Measurements from ENCODE around the gene GAB2. TPM values are rescaled to one million over a fixed set of nuclear protein-coding genes. Genes with fewer than 3 reads are reported as not detected.

The GAB2 gene
- total RNA-seq, 1 experiment from 2014 or later: 10.0 TPM

GRCh38 chr11:78255919-78256318 lies 161.7 kb downstream of the GAB2 start:
- in situ Hi-C loops (cut with HindIII; ENCODE audit: low pct_unique_long_range_greater_than_20kb, low sequenced_read_pairs): no loop called here
- DNase-seq (ENCODE audit: low read depth, low spot score): no peak
- no peak overlapping the region for H3K27ac ChIP-seq (ENCODE audit: low read length)
- no peak for TF ChIP-seq POLR2AphosphoS5 (IDR thresholded peaks at IDR 0.05; ENCODE audit: low read depth, low read length)
- no peak for TF ChIP-seq TCF7L2 (IDR thresholded peaks at IDR 0.05; ENCODE audit: low read depth, low read length)
- TF ChIP-seq REST (IDR thresholded peaks at IDR 0.05; ENCODE audit: insufficient read depth in 1 of 2, low read depth in 2 of 2, low read length in 1 of 2): no peak
- no peak for TF ChIP-seq CTCF (IDR thresholded peaks at IDR 0.05)
- intact Hi-C loops (cut with micrococcal nuclease; ENCODE audit: unreplicated experiment): no loop called here
- ChIA-PET POLR2A (no interaction called here), CTCF (no interaction called here)
- H3K9me3 ChIP-seq (ENCODE audit: control insufficient read depth, insufficient read depth, low read depth, low read length): no peaks in the 10 kb centered on the region
- BruUV-seq (replicated peaks): no TSS peak
- no peaks in the 10 kb centered on the region for H3K27me3 ChIP-seq (ENCODE audit: control insufficient read depth, insufficient read depth, low read length)
- no peaks in the 10 kb centered on the region for H3K36me3 ChIP-seq (ENCODE audit: control insufficient read depth, insufficient read depth, low read length)
- H3K4me3 ChIP-seq (ENCODE audit: low read depth in 2 of 2, low read length in 2 of 2): no peak overlapping the region
- no peak for ATAC-seq
- no peaks in the 10 kb centered on the region for H3K4me1 ChIP-seq (ENCODE audit: control insufficient read depth, insufficient read depth, low read length)

- ATAC-seq (no peak), DNase-seq (ENCODE audit: low read depth, low spot score) (no peak)
- ChIA-PET CTCF (no interaction called here), POLR2A (no interaction called here)
- Histone ChIP-seq H3K4me1 (ENCODE audit: control insufficient read depth, insufficient read depth, low read length) (no peaks in the 10 kb centered on the region), H3K27me3 (ENCODE audit: control insufficient read depth, insufficient read depth, low read length) (no peaks in the 10 kb centered on the region), H3K27ac (ENCODE audit: low read length) (no peak overlapping the region), H3K9me3 (ENCODE audit: control insufficient read depth, insufficient read depth, low read depth, low read length) (no peaks in the 10 kb centered on the region), H3K36me3 (ENCODE audit: control insufficient read depth, insufficient read depth, low read length) (no peaks in the 10 kb centered on the region), H3K4me3 (ENCODE audit: low read depth in 2 of 2, low read length in 2 of 2) (no peak overlapping the region)
- intact Hi-C loops (cut with micrococcal nuclease; ENCODE audit: unreplicated experiment): no loop called here
- no peak for TF ChIP-seq SIN3A (IDR thresholded peaks at IDR 0.05; ENCODE audit: borderline replicate concordance, insufficient read depth, low read depth, low read length)
- no peak for TF ChIP-seq TCF7L2 (IDR thresholded peaks at IDR 0.05; ENCODE audit: low read depth, low read length)
- TF ChIP-seq CTCF (IDR thresholded peaks at IDR 0.05): no peak
- no peak for TF ChIP-seq REST (IDR thresholded peaks at IDR 0.05; ENCODE audit: insufficient read depth in 1 of 2, low read depth in 2 of 2, low read length in 1 of 2)
- TF ChIP-seq POLR2AphosphoS5 (IDR thresholded peaks at IDR 0.05; ENCODE audit: low read depth, low read length): no peak
- no TSS peak for BruUV-seq (replicated peaks)
- in situ Hi-C loops (cut with HindIII; ENCODE audit: low pct_unique_long_range_greater_than_20kb, low sequenced_read_pairs): no loop called here
These were observed 163.4 kb downstream of the GAB2 start for GRCh38 chr11:78254268-78254667.
